ENCODE measurements around the gene NME7. TPM values are rescaled to one million over a fixed set of nuclear protein-coding genes. Genes with fewer than 3 reads are reported as not detected.

Gene NME7
- total RNA-seq, 1 donor from 2014 or later, result 25.7 TPM

GRCh38 chr1:169308313-169309039, 59.1 kb downstream of the NME7 start:
- H3K9me3 Mint-ChIP-seq, result peaks cover 2% of the 10 kb centered on the region
- H3K27me3 Mint-ChIP-seq (ENCODE audit: low read depth), result no peaks in the 10 kb centered on the region
- peaks cover 25% of the 10 kb centered on the region for H3K36me3 Mint-ChIP-seq (ENCODE audit: low read depth)
- no peak for TF ChIP-seq CTCF (conservative IDR thresholded peaks at IDR 0.05)
- H3K4me1 Mint-ChIP-seq, result peaks cover 11% of the 10 kb centered on the region
- H3K4me3 Mint-ChIP-seq, result no peak overlapping the region
- DNase-seq (ENCODE audit: low read depth, low spot score), result no peak
- no peak overlapping the region for H3K27ac Mint-ChIP-seq (ENCODE audit: unreplicated experiment)

DNA sequence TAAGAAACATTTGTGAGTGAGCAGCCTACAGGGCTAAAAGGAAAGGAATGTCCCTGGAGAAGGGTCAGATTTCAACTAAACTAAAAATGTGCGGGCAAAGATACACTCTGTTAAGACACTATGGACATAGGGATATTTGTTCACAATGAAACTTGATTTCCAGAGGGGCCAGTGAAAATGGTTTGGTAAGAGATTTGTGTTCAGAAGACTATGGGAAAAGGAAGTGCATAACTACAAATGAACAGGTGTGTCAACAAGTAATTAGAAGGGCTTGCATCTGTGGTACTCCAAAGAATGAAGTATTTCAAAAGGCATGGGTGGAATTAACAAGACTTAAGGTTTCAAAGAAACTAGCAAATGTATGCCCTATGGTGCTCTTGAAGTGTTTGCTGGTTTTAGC, 60.4 kb downstream of the NME7 start:
- Mint-ChIP-seq H3K4me1 (peaks cover 7% of the 10 kb centered on the region), H3K4me3 (no peak overlapping the region), H3K27ac (ENCODE audit: unreplicated experiment) (no peak overlapping the region), H3K9me3 (peaks cover 2% of the 10 kb centered on the region), H3K27me3 (ENCODE audit: low read depth) (no peaks in the 10 kb centered on the region), H3K36me3 (ENCODE audit: low read depth) (peaks cover 27% of the 10 kb centered on the region)
- TF ChIP-seq CTCF (conservative IDR thresholded peaks at IDR 0.05), result no peak
- DNase-seq (ENCODE audit: low read depth, low spot score), result no peak

DNA sequence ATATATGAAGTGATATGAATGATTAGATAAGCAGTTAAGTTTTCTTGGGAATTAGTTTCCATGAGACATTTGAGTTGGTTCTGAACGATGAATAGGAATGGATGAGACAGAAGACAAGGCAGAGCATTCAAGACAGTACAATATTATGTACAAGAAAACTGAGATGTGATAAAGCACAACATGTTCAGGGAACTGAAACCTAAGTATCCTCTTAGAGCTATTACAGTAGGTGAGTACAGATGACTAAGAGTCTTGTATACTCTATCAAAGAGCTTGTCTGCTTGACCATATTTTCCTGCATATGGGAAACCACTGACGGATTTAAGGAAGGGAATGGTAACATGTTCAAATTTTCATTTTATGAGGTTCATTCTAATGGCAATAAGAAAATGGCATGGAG, 61.6 kb downstream of the NME7 start:
- no peak for TF ChIP-seq CTCF (conservative IDR thresholded peaks at IDR 0.05)
- H3K4me1 Mint-ChIP-seq, result peaks cover 7% of the 10 kb centered on the region
- no peak overlapping the region for H3K4me3 Mint-ChIP-seq
- H3K27ac Mint-ChIP-seq (ENCODE audit: unreplicated experiment), result no peak overlapping the region
- H3K9me3 Mint-ChIP-seq, result peaks cover 2% of the 10 kb centered on the region
- no peak for DNase-seq (ENCODE audit: low read depth, low spot score)
- H3K36me3 Mint-ChIP-seq (ENCODE audit: low read depth), result peaks cover 29% of the 10 kb centered on the region
- no peaks in the 10 kb centered on the region for H3K27me3 Mint-ChIP-seq (ENCODE audit: low read depth)

DNA sequence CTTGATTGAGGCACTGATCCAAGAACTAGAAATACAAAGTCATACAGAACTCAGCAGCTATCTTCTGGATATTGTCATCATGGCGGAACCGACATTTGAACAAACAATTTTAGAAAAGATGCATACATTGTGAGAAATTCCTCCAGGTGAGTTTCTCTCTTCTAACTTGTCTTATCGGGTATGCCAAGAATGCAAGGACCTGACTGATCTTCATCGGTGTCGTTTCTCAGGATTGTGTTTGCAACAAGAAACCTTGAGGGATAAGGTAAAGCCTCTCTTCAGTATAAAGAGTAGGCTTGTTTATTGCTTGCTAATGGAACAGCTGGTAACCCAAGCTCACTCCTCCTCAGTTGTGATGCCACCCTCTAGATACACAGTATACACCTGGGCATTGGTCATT, 62.2 kb downstream of the NME7 start:
- Mint-ChIP-seq H3K4me1 (peaks cover 7% of the 10 kb centered on the region), H3K36me3 (ENCODE audit: low read depth) (peaks cover 29% of the 10 kb centered on the region), H3K27ac (ENCODE audit: unreplicated experiment) (no peak overlapping the region), H3K9me3 (peaks cover 2% of the 10 kb centered on the region), H3K27me3 (ENCODE audit: low read depth) (no peaks in the 10 kb centered on the region), H3K4me3 (no peak overlapping the region)
- no peak for DNase-seq (ENCODE audit: low read depth, low spot score)
- no peak for TF ChIP-seq CTCF (conservative IDR thresholded peaks at IDR 0.05)

- Mint-ChIP-seq H3K9me3 (no peaks in the 10 kb centered on the region), H3K36me3 (ENCODE audit: low read depth) (peaks cover 8% of the 10 kb centered on the region), H3K27ac (ENCODE audit: unreplicated experiment) (no peak overlapping the region), H3K4me3 (no peak overlapping the region), H3K27me3 (ENCODE audit: low read depth) (no peaks in the 10 kb centered on the region), H3K4me1 (peaks cover 5% of the 10 kb centered on the region)
- no peak for TF ChIP-seq CTCF (conservative IDR thresholded peaks at IDR 0.05)
- DNase-seq (ENCODE audit: low read depth, low spot score), result no peak
Measured at GRCh38 chr1:169300854-169301253, 66.7 kb downstream of the NME7 start.

All from neural crest cell (in vitro differentiated cells).